Mucosa of stomach (tissue), 1 donor: ENCODE measurements around the gene ANKRD44.
A peak's percentile ranks its signal among the peaks of the same experiment; 100 is the strongest.

Experiments
- H3K27me3 ChIP-seq: one replicate; pipeline ENCODE4 v1.7.0; 2013; ENCODE audit warnings: mild to moderate bottlenecking, low read length; ENCODE audit not compliant: control insufficient read depth, insufficient read depth
- H3K36me3 ChIP-seq: one replicate; pipeline ENCODE4 v1.7.0; 2013; ENCODE audit warnings: low read length; ENCODE audit not compliant: control insufficient read depth, insufficient read depth
- H3K4me1 ChIP-seq: one replicate; pipeline ENCODE4 v1.7.0; 2013; ENCODE audit warnings: mild to moderate bottlenecking, low read length; ENCODE audit not compliant: control insufficient read depth, insufficient read depth
- H3K4me3 ChIP-seq: one replicate; pipeline ENCODE4 v1.7.0; 2013; ENCODE audit warnings: low read length
- H3K9ac ChIP-seq: one replicate; pipeline ENCODE4 v1.7.0; 2013; ENCODE audit warnings: mild to moderate bottlenecking, low read length, moderate library complexity
- H3K9me3 ChIP-seq: one replicate; pipeline ENCODE4 v1.7.0; 2013; ENCODE audit warnings: mild to moderate bottlenecking, low read length, moderate library complexity; ENCODE audit not compliant: control insufficient read depth
- donor health status: Pancreatic carcinoma.

ANKRD44 gene

DNA sequence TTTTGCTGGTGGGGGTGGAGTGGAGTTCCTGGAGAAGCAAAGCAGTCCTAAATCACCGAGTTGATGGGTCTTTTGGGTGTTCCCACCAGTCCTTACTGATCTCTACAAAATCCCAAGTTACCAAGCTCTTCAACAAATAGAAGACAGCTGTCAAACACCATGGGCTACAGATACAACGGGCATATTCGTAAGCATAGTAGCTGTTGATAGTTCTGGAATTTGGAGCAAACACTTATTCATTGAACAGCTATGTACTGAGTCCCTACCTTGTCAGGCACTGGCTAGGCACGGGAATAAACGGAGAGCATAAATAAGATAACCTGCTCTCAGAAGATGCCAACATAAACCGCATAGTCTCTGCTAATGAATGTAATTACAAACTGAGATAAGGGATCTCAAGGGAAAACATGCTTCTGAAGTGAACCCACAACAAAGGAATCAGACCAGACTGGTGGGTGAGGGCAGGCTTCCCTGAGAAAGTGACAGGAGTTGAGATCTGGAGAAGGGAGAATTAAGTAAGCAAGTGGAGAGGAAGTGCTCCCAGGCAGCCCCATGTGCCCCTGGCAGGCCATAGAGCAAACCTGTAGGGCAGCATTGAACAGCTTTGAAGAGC, 947 bp upstream of the ANKRD44 start:
- Histone ChIP-seq H3K9ac (peak overlapping the region; percentile 22), H3K36me3 (no peaks in the 10 kb centered on the region), H3K4me3 (no peak overlapping the region), H3K9me3 (no peaks in the 10 kb centered on the region), H3K4me1 (peaks cover 6% of the 10 kb centered on the region), H3K27me3 (no peaks in the 10 kb centered on the region)

DNA sequence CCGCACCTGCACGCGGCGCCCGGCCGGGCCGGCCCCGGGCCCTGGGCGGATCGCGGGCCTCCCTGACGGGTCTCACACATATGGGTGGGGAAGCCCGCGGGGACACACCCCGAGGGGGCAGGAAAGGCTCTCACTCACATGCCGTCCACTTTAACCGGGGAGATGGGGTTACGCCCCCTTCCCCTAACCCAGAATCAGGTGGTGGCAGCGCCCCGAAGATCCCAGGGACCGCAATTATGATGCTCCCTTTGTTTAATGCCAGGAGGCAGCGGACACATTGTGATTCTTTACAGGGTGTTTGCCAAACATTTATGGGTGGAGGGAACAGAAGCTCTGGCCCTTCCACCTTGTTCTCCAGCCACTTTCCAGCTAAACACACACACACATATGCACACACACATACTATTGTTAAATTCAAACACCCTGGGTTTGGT, 424 bp upstream of the ANKRD44 start:
- no peak overlapping the region for H3K4me3 ChIP-seq
- H3K9me3 ChIP-seq, result no peaks in the 10 kb centered on the region
- no peaks in the 10 kb centered on the region for H3K36me3 ChIP-seq
- peak overlapping the region; percentile 22 for H3K9ac ChIP-seq
- no peaks in the 10 kb centered on the region for H3K27me3 ChIP-seq
- peaks cover 6% of the 10 kb centered on the region for H3K4me1 ChIP-seq

DNA sequence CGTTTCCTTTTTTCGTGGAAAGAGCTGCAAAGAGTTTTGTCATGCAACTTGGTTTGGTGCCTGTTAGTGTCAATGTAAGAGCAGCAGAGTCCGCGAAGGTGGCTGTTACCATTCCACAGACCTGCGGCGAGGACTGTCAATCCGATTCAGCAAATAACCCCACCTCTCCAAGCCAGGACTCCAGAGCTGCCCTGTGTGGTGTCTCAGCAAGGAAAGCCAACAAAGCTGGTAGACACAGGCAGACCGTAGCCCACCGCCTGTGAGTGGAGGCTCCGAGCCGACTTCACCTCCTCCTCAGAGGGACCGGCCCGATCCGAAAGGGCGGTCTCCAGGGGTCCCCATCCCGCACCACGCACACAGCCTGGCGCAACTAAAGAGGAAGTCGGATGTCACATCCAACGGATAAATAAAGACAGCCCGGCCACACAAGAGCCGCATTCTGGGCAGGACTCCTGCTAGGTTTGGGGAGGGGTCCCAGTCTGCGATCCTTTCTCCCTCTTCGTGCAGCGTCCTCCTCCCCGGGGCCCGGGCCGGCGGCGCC, 819 bp downstream of the ANKRD44 start:
- no peaks in the 10 kb centered on the region for H3K27me3 ChIP-seq
- peak overlapping the region; percentile 80 for H3K4me3 ChIP-seq
- no peaks in the 10 kb centered on the region for H3K36me3 ChIP-seq
- H3K4me1 ChIP-seq, result peaks cover 6% of the 10 kb centered on the region
- peak overlapping the region; percentile 69 for H3K9ac ChIP-seq
- H3K9me3 ChIP-seq, result no peaks in the 10 kb centered on the region

DNA sequence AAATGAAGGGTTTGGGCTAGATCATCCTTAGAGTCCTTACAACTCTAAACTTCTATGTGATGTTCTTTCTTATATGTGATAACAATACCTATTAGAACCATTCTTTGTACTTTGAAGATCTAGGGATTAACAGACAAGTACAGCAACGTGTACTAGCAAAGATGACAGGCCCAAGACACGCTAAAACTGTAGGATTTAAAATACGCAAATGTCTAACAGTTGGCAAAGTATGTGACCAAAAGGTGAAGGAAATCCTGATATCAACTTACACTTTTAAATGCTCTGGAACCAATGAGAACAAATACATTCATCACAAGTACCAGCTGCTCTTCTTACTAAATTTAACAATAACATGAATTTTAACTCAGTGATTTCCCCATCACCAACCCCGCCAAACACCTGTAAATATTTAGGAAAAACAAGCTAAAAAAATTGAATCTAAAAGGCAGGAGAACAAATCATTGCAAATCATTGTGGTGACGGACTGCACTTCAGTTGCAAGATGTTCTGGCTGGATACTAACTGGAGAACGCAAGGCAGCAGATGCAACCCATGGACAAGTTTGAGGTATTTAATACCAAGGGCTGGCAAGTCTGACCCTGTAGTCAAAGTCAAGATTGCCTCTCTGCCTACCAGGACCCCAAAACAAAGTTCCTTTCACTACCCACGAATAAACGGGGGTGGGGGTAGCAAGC, 1.4 kb downstream of the ANKRD44 start:
- Histone ChIP-seq H3K36me3 (no peaks in the 10 kb centered on the region), H3K27me3 (no peaks in the 10 kb centered on the region), H3K9me3 (no peaks in the 10 kb centered on the region), H3K9ac (peak overlapping the region; percentile 69), H3K4me1 (peaks cover 6% of the 10 kb centered on the region), H3K4me3 (peak overlapping the region; percentile 80)

DNA sequence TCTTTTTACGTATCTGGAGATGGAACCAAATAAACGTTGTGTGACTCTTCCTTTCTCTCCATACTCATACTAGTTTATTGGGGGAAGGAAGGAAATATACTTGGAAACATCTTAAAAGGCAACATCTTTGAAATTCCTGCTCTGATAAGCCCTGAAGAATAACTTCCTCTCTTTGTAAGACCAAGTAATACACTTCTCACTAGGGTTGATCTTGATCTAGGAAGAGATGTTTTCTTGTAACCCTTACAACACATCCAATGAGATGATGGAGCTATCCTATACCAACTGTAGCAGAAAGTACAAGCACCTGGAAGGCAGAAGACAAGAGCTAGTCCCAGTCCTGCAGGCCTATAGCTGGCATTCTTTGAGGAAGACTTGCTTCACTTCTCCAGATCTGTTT, 2.0 kb downstream of the ANKRD44 start:
- Histone ChIP-seq H3K9me3 (no peaks in the 10 kb centered on the region), H3K4me3 (no peak overlapping the region), H3K27me3 (no peaks in the 10 kb centered on the region), H3K9ac (no peak overlapping the region), H3K36me3 (no peaks in the 10 kb centered on the region), H3K4me1 (peaks cover 6% of the 10 kb centered on the region)

DNA sequence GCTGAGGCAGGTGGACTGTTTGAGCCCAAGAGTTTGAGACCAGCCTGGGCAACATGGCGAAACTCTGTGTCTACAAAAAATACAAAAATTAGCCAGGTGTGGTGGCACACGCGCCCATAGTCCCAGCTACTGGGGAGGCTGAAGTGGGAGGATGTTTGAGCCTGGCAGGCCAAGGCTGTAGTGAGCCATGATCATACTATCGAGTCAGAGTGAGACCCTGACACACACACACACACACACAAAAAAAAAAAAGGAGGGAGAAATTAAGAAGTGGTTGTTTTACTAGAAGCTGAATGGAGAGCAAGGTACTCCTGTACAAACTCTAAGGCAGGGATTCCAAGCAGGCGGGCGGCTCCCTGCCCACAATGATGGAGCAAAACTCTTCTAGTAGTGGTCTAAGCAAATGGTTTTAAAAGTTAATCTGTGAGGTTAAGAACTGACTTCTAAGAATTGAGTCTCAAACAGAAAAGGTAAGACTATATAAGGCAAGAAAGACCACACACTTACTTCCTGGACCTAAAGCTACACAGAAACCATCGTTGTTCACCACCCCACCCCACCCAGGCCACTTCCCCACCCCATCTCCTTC, 2.6 kb downstream of the ANKRD44 start:
- H3K9ac ChIP-seq, result no peak overlapping the region

DNA sequence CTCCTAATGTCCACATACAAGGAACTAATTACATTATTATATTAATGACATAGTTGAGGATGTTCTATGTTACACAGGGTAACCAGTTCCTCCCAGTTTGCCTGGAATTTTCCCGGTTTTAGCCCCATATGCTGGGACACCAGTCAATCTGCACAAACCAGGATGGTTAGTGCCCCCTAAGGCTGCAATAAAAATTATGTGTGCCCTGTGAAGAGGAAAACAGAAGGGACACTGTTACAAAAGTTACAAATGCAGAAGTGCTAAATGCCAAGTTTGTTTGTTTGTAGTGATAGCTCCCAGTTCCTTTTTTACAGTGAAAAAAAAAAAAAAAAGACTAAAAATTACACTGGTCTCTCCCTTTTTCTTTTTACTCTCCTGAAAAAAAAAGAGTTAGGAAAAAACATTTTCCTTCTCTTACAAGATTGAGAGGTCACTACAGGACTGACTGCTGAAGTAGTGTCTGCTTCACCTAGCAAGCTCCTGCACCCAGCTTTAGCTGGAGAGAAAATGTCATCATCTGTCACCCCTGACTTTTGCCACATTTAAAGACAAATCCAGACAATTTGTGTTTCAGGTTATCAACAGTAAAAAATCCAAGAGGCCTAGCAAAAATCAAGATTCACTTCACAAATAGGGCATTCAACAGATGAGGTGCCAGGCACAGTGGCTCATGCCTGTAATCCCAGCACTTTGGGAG, 3.2 kb downstream of the ANKRD44 start:
- H3K4me1 ChIP-seq, result peaks cover 6% of the 10 kb centered on the region
- H3K9ac ChIP-seq, result no peak overlapping the region
- no peaks in the 10 kb centered on the region for H3K27me3 ChIP-seq
- no peaks in the 10 kb centered on the region for H3K36me3 ChIP-seq
- H3K4me3 ChIP-seq, result no peak overlapping the region
- no peaks in the 10 kb centered on the region for H3K9me3 ChIP-seq

More for the DNA sequence above, 2.6 kb downstream of the ANKRD44 start:
- no peaks in the 10 kb centered on the region for H3K27me3 ChIP-seq
- H3K4me3 ChIP-seq, result no peak overlapping the region
- H3K9me3 ChIP-seq, result no peaks in the 10 kb centered on the region
- peaks cover 6% of the 10 kb centered on the region for H3K4me1 ChIP-seq
- no peaks in the 10 kb centered on the region for H3K36me3 ChIP-seq

DNA sequence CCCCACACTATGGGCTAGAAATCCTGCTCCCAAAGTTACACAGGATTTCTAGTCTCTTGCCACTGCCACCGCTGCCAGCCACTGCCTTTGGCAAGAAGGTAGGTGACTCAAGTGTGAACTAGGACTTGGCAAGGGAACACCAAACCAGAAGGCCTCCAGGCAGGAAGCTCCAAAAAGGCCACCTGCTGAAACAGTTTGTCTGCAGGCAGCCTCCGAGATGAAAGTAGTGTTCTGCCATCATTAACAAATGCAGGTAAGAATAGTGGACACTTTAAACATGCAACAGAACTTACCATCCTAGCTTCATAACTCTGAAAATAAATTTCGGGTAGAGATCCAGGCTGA, 3.9 kb downstream of the ANKRD44 start:
- H3K4me1 ChIP-seq, result peaks cover 6% of the 10 kb centered on the region

DNA sequence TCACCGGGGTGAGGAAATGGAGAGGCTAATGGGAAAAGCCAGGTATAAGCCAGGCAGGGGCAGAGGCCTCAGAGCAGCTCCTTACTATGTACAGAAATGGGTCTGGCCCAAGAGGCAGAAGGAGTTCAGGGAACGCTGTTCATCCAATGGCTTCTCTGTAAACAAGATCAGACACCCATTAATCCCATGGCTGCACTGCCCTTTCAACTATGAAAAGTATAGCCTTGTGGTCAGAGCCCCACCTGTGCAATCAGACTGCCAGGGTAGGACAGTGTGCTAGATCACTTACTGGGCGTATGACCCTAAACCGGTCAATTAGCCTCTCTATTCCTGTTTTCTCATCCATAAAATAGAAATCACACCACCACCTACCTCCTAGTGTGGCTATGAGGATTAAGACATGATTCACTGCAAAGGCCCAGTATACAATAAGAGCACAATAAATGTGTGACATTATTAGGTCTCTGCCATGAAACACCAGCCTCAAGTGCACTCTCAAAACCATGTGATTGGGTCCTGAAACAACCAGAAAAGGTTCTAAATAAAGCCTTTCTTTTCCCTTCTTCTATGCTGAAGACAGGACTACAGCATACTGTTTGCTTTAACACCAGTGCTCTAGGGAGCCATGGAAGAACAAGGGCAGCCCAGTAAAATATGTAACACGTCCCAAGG, 4.4 kb downstream of the ANKRD44 start:
- H3K4me1 ChIP-seq, result peaks cover 2% of the 10 kb centered on the region
- no peaks in the 10 kb centered on the region for H3K27me3 ChIP-seq
- no peak overlapping the region for H3K4me3 ChIP-seq
- no peaks in the 10 kb centered on the region for H3K36me3 ChIP-seq
- no peaks in the 10 kb centered on the region for H3K9me3 ChIP-seq
- no peak overlapping the region for H3K9ac ChIP-seq

More for the DNA sequence above, 3.9 kb downstream of the ANKRD44 start:
- H3K27me3 ChIP-seq, result no peaks in the 10 kb centered on the region
- H3K9ac ChIP-seq, result no peak overlapping the region
- H3K36me3 ChIP-seq, result no peaks in the 10 kb centered on the region
- H3K4me3 ChIP-seq, result no peak overlapping the region
- H3K9me3 ChIP-seq, result no peaks in the 10 kb centered on the region

DNA sequence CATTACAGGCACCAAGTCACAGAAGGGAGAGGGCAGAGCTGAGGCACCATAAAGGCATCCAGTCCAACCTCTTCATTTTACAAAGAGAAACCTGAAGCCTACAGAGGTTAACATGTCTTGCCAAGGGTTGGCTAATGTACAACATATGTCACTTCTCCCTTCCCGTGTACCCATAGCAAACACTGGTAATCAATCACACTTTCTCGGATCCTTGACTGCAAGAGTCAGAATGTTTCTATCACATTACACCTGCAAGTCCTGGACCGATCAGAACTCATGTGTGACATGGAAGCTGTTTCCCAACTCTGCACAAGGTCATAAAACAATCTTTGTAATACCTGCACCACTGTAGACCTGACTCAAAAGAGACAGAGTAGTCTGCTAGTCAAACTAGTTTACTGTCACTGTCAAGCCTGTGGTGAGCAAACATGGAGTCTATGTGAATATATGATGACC, 6.0 kb downstream of the ANKRD44 start:
- no peaks in the 10 kb centered on the region for H3K9me3 ChIP-seq
- H3K4me1 ChIP-seq, result no peaks in the 10 kb centered on the region
- H3K9ac ChIP-seq, result no peak overlapping the region
- no peaks in the 10 kb centered on the region for H3K36me3 ChIP-seq
- no peaks in the 10 kb centered on the region for H3K27me3 ChIP-seq
- H3K4me3 ChIP-seq, result no peak overlapping the region

DNA sequence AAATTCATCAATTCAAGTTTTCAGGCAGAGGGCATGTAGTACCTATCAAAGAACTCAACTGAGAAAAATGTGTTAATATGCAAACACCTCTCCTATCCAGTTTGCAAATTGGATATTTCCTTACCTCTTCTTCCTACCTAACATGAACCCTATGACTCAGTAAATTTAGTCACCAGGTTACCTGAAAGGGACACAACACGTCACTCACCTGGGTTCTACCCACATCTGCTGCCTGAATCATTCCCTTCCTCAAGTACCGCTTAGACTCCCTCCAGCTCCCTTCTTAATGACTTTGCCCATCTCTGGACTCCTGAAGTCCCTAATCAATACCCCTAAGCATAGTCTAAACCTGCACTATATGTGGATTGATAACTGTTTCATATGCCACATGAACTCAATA, 10.4 kb downstream of the ANKRD44 start:
- Histone ChIP-seq H3K9me3 (no peaks in the 10 kb centered on the region), H3K27me3 (no peaks in the 10 kb centered on the region), H3K9ac (no peak overlapping the region), H3K36me3 (no peaks in the 10 kb centered on the region), H3K4me1 (no peaks in the 10 kb centered on the region), H3K4me3 (no peak overlapping the region)
